Endothelial cell of umbilical vein (primary cell): ENCODE results near the gene CAMSAP1. TPM values are rescaled to one million over a fixed set of nuclear protein-coding genes. Genes with fewer than 3 reads are reported as not detected.

Experiments
- BruUV-seq: library from RNA; stranded (reverse); fragments of 400-500 nt; replicated peaks from 2 replicates; lab custom pipeline; 2021; lab: Mats Ljungman, UMichigan
- CTCF ChIA-PET: fragments of 300-600, 350-600 bp; sonication (Branson Sonifier 250); formaldehyde crosslinking; loops from one replicate; lab custom pipeline; 2021; ENCODE audit warnings: antibody characterized with exemption, inconsistent platforms; lab: Charles Lee
- POLR2A ChIA-PET: fragments of 300-600, 350-600 bp; sonication (Branson Sonifier 250); formaldehyde crosslinking; loops from one replicate; lab custom pipeline; 2021; ENCODE audit warnings: antibody characterized with exemption, inconsistent platforms; lab: Charles Lee
- DNase-seq: peaks from one replicate; pipeline ENCODE4 v3.0.0-alpha.2; 2011; ENCODE audit warnings: low read depth, low spot score
- FAIRE-seq: peaks from 2 replicates; lab custom pipeline; 2011; peaks lifted over from hg19 to GRCh38; lab: Jason Lieb, UNC
- H2AFZ ChIP-seq: 2 replicates; pipeline ENCODE4 v1.6.0; 2012; ENCODE audit warnings: low read depth, low read length, control low read depth, inconsistent platforms
- H3K27ac ChIP-seq: 2 replicates; pipeline ENCODE4 v1.5.1; 2011; ENCODE audit warnings: low read depth, mild to moderate bottlenecking, control low read depth, low read length, moderate library complexity; ENCODE audit not compliant: insufficient read depth
- H3K27me3 ChIP-seq, 2 experiments: 2 replicates each; pipeline versions ENCODE4 v1.6.0 to v1.6.1; 2011; ENCODE audit warnings: low read length in 2 of 2, mixed read lengths in 1 of 2; ENCODE audit not compliant: control insufficient read depth in 2 of 2, insufficient read depth in 2 of 2
- H3K36me3 ChIP-seq, 2 experiments: 2 replicates in 1 of 2; 3 replicates in 1 of 2; pipeline ENCODE4 v1.5.1; 2011; ENCODE audit warnings: low read length in 2 of 2, mild to moderate bottlenecking in 1 of 2, moderate library complexity in 1 of 2; ENCODE audit not compliant: control insufficient read depth in 2 of 2, insufficient read depth in 2 of 2; ENCODE audit errors: extremely low read depth in 1 of 2
- H3K4me1 ChIP-seq: 3 replicates; pipeline ENCODE4 v1.5.1; 2011; ENCODE audit warnings: mild to moderate bottlenecking, low read length; ENCODE audit not compliant: control insufficient read depth, insufficient read depth; ENCODE audit errors: extremely low read depth
- H3K4me2 ChIP-seq: 2 replicates; pipeline ENCODE4 v1.6.1; 2011; ENCODE audit warnings: low read length, control low read depth, mixed read lengths; ENCODE audit not compliant: insufficient read depth
- H3K4me3 ChIP-seq, 3 experiments: fragments of 200-600 bp in 1 of 3; sonication (generic), shearing (Covaris generic) in 1 of 3; replicated peaks in 1 of 3; 2 replicates each; pipeline ENCODE4 v1.5.1; 2011 to 2016; ENCODE audit warnings: control low read depth in 3 of 3, low read length in 3 of 3, mild to moderate bottlenecking in 2 of 3, inconsistent platforms in 1 of 3, low read depth in 1 of 3, moderate library complexity in 1 of 3; ENCODE audit not compliant: insufficient read depth in 1 of 3
- H3K79me2 ChIP-seq: 2 replicates; pipeline ENCODE4 v1.6.0; 2012; ENCODE audit warnings: low read length, inconsistent platforms; ENCODE audit not compliant: control insufficient read depth, insufficient read depth
- H3K9ac ChIP-seq: replicated peaks from 2 replicates; pipeline ENCODE3; 2011; ENCODE audit warnings: low read length, control low read depth; ENCODE audit not compliant: insufficient read depth; ENCODE audit errors: extremely low read depth
- H3K9me1 ChIP-seq: replicated peaks from 3 replicates; pipeline ENCODE4 v1.6.0; 2011; ENCODE audit warnings: mild to moderate bottlenecking, low read length; ENCODE audit not compliant: control insufficient read depth, insufficient read depth; ENCODE audit errors: extremely low read depth
- H3K9me3 ChIP-seq: replicated peaks from 2 replicates; pipeline ENCODE4 v1.5.1; 2012; ENCODE audit warnings: low read length, inconsistent platforms; ENCODE audit not compliant: control insufficient read depth, insufficient read depth
- H4K20me1 ChIP-seq: replicated peaks from 2 replicates; pipeline ENCODE3; 2011; ENCODE audit warnings: mild to moderate bottlenecking, low read length; ENCODE audit not compliant: control insufficient read depth, insufficient read depth; ENCODE audit errors: extremely low read depth
- EZH2 ChIP-seq: IDR thresholded peaks from 2 replicates; pipeline ENCODE4 v1.6.1; 2012; ENCODE audit warnings: borderline replicate concordance, low read depth, mild to moderate bottlenecking, moderate library complexity, low read length, inconsistent platforms; ENCODE audit not compliant: severe bottlenecking
- FOS ChIP-seq: IDR thresholded peaks from 2 replicates; pipeline ENCODE4 v1.6.1; 2011; ENCODE audit warnings: mild to moderate bottlenecking, low read length, moderate library complexity, borderline replicate concordance; ENCODE audit not compliant: insufficient read depth
- GATA2 ChIP-seq: IDR thresholded peaks from 2 replicates; pipeline ENCODE4 v1.7.0; 2011; ENCODE audit warnings: low read depth, mild to moderate bottlenecking, moderate library complexity, mixed read lengths, low read length; ENCODE audit not compliant: insufficient read length, insufficient read depth
- MAX ChIP-seq: IDR thresholded peaks from 2 replicates; pipeline ENCODE4 v1.6.1; 2011; ENCODE audit not compliant: insufficient read depth, insufficient read length
- POLR2A ChIP-seq: IDR thresholded peaks from 2 replicates; pipeline ENCODE4 v1.6.1; 2012; ENCODE audit warnings: low read depth, mild to moderate bottlenecking, control low read depth, low read length
- POLR2AphosphoS5 ChIP-seq: IDR thresholded peaks from 2 replicates; pipeline ENCODE4 v1.6.1; 2012; ENCODE audit warnings: low read depth, mild to moderate bottlenecking, control low read depth, low read length, moderate library complexity; ENCODE audit not compliant: insufficient read depth
- dilution Hi-C: fragments of 300-500 bp; cut with MboI; formaldehyde crosslinking; loops from one replicate; pipeline ENCODE4 v1.15.0; 2019; ENCODE audit warnings: low sequenced_read_pairs; ENCODE audit not compliant: extremely low pct_ligation_motif_present
- intact Hi-C: fragments of 100-400 bp; cut with micrococcal nuclease; formaldehyde crosslinking; loops from one replicate; pipeline ENCODE4 v1.10.0; 2022
- polyA plus RNA-seq, 4 experiments: library from polyadenylated mRNA; depleted of rRNA in 3 of 4; stranded (reverse) in 3 of 4; unstranded in 1 of 4; fragments of >200 nt; gene quantifications; 2 replicates each; pipeline versions ENCODE4 v1.2.1 to v1.2.3, GENCODE V29; 2011 to 2012; ENCODE audit warnings: missing spikeins in 1 of 4
- total RNA-seq: library from RNA; stranded (reverse); gene quantifications from 2 replicates; pipeline ENCODE4 v1.2.3, GENCODE V29; 2021
- TF ChIP-seq, protein P1 (sequence below), 2 donors: IDR thresholded peaks; 1 replicate in 1 of 2; 2 replicates in 1 of 2; pipeline ENCODE4 v1.5.1; 2011; ENCODE audit warnings: low read length in 2 of 2, mild to moderate bottlenecking in 2 of 2, moderate library complexity in 2 of 2, control low read depth in 1 of 2, inconsistent platforms in 1 of 2, low read depth in 1 of 2; ENCODE audit not compliant: insufficient read depth in 1 of 2; ENCODE audit errors: extremely low read depth in 1 of 2

The CAMSAP1 gene
- total and polyA plus RNA-seq, 2 donors (not counting 3 experiments of a cell fraction or from before 2014, with no cell fraction given), result 8.1 to 25.5 TPM

DNA sequence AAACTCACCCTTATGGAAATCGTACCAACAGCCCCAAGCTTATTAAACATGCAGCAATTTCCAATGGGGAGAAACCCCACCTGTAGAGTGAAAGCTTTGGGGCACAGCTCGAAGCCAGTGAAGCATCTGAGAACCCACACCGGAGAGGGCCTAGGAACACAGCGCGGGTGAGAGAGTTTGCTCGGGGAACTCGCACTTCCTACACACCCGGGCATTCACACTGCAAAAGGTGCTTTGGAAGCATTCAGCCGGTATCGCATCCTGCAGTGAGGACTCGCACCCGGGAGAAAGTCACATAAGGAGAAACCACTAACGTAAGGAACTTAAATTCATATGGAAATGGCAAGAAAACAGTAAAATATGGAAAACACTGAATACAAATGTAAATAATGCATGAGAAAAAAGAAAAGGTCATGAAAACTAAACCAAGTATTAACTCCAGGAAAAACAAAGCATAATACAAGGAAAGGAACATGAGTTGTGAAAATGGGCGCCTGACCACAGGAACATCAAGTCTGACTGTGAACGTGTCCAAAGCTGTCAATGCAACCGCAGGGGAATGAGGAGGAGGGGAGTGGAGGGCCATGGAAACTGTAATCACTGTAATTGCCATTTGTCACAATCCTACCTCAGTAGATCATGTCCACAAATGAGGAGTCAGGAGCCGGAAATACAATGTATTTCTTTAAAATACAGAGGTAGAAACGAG, 28.7 kb downstream of the CAMSAP1 start:
- no peak for DNase-seq
- CTCF ChIA-PET, result no interaction called here
- no peak overlapping the region for H3K4me2 ChIP-seq
- H4K20me1 ChIP-seq, result peaks cover 4% of the 10 kb centered on the region
- H3K9me3 ChIP-seq, result no peaks in the 10 kb centered on the region
- no peaks in the 10 kb centered on the region for H3K27me3 ChIP-seq
- H3K9me1 ChIP-seq, result no peaks in the 10 kb centered on the region
- TF ChIP-seq, protein P1, sequence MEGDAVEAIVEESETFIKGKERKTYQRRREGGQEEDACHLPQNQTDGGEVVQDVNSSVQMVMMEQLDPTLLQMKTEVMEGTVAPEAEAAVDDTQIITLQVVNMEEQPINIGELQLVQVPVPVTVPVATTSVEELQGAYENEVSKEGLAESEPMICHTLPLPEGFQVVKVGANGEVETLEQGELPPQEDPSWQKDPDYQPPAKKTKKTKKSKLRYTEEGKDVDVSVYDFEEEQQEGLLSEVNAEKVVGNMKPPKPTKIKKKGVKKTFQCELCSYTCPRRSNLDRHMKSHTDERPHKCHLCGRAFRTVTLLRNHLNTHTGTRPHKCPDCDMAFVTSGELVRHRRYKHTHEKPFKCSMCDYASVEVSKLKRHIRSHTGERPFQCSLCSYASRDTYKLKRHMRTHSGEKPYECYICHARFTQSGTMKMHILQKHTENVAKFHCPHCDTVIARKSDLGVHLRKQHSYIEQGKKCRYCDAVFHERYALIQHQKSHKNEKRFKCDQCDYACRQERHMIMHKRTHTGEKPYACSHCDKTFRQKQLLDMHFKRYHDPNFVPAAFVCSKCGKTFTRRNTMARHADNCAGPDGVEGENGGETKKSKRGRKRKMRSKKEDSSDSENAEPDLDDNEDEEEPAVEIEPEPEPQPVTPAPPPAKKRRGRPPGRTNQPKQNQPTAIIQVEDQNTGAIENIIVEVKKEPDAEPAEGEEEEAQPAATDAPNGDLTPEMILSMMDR (IDR thresholded peaks at IDR 0.05; ENCODE audit: extremely low read depth in 1 of 2, insufficient read depth in 1 of 2, low read depth in 1 of 2, low read length in 2 of 2), result no peak
- no peak for TF ChIP-seq MAX
- no peak for TF ChIP-seq EZH2
- TF ChIP-seq GATA2, result no peak
- no peak for TF ChIP-seq POLR2A
- TF ChIP-seq FOS, result no peak
- TF ChIP-seq POLR2AphosphoS5, result no peak
- H3K4me3 ChIP-seq, result no peak overlapping the region
- dilution Hi-C loops, result no loop called here
- H3K4me1 ChIP-seq, result no peaks in the 10 kb centered on the region
- BruUV-seq, result no TSS peak
- intact Hi-C loops, result no loop called here
- H3K27ac ChIP-seq, result no peak overlapping the region
- FAIRE-seq, result no peak
- H3K36me3 ChIP-seq, result peaks cover 0 to 7% of the 10 kb centered on the region in 2 experiments
- no peak overlapping the region for H3K9ac ChIP-seq
- POLR2A ChIA-PET, result no interaction called here
- H3K79me2 ChIP-seq, result peaks cover 85% of the 10 kb centered on the region
- H2AFZ ChIP-seq, result no peak overlapping the region
